Measurements from ENCODE around the gene PLA2G5.

DNA sequence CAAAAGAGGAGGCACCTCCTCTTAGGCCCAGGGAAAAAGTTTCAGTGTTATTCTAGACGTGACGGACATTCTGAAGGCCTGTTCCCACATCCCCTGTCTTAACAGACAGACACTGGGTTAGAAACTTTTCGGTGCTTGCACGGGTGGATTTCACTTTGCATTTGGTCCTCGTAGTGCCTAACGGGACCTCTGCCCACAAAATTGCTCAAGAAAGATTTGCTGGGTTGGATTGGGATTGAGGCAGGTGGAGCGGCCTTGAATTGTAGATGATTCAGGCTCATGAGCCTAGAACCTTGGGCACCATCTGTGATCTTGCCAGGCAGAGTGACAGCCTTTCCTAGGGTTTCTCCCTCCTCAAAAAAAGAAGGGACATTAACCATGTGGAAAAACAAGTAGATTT, 2.8 kb downstream of the PLA2G5 start:
- no peak for TF ChIP-seq POLR2A (IDR thresholded peaks at IDR 0.05)
- TF ChIP-seq, protein P1, sequence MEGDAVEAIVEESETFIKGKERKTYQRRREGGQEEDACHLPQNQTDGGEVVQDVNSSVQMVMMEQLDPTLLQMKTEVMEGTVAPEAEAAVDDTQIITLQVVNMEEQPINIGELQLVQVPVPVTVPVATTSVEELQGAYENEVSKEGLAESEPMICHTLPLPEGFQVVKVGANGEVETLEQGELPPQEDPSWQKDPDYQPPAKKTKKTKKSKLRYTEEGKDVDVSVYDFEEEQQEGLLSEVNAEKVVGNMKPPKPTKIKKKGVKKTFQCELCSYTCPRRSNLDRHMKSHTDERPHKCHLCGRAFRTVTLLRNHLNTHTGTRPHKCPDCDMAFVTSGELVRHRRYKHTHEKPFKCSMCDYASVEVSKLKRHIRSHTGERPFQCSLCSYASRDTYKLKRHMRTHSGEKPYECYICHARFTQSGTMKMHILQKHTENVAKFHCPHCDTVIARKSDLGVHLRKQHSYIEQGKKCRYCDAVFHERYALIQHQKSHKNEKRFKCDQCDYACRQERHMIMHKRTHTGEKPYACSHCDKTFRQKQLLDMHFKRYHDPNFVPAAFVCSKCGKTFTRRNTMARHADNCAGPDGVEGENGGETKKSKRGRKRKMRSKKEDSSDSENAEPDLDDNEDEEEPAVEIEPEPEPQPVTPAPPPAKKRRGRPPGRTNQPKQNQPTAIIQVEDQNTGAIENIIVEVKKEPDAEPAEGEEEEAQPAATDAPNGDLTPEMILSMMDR (IDR thresholded peaks at IDR 0.05), result no peak
